ENCODE data around the gene PHACTR1. TPM values are rescaled to one million over a fixed set of nuclear protein-coding genes. Genes with fewer than 3 reads are reported as not detected.

The PHACTR1 gene
- total and polyA plus RNA-seq, 2 of the 4 experiments (the other 2 are of a cell fraction) = not detected

DNA sequence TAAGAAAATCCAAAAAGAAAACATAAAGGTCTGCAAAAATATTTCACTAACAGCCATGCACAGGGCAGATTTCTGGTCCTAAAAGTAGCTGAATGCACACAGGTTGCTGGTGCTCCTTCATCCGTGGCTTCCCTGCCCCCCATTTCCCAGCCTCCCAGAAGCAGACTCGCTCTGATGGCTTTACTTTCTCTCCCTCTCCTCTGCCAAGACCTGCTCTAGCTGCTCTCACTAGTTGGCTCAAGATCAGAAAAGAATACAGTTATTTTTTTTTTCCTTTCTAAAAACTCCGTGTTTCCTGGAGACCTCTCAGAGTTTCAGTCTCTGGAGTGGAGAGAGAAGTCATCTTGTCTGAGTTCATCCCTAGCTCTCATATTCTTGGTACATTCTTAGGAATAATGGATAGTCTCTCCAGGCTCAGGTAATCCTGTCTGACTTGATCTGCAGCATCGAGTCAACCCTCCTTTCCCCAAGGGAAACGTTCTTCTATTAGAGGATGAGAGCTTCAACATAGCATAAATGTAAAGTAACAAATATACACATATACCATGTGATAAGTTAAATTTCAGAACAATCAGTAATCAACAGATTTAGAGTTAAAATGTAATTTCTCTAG lies 397.5 kb downstream of the PHACTR1 start:
- Histone ChIP-seq H4K8ac (ENCODE audit: low read depth in 2 of 2, low read length in 2 of 2) (no peak overlapping the region), H2BK15ac (ENCODE audit: low read depth, low read length) (no peak overlapping the region), H3K4me3 (ENCODE audit: insufficient read depth, low read depth, low read length) (no peak overlapping the region), H3K4ac (ENCODE audit: low read depth, low read length) (no peak overlapping the region), H3K27ac (ENCODE audit: insufficient read depth, low read length) (no peak overlapping the region), H3K79me1 (ENCODE audit: low read depth in 1 of 2, low read length in 2 of 2) (no peaks in the 10 kb centered on the region), H2AK5ac (ENCODE audit: low read depth, low read length) (no peak overlapping the region), H2BK5ac (ENCODE audit: low read depth, low read length, poor library complexity, severe bottlenecking) (no peak overlapping the region), H3K18ac (ENCODE audit: low read depth, low read length) (no peak overlapping the region), H2AK9ac (replicated peaks; ENCODE audit: low read depth, low read length, poor library complexity) (no peak overlapping the region), H3K4me2 (ENCODE audit: low read depth, low read length) (no peak overlapping the region), H3K56ac (ENCODE audit: extremely low read depth, insufficient read depth, low read length) (no peak overlapping the region), H2AFZ (replicated peaks; ENCODE audit: low read length, poor library complexity) (no peak overlapping the region), H3K9ac (ENCODE audit: low read depth, low read length) (no peak overlapping the region), H3K14ac (replicated peaks; ENCODE audit: low read depth, low read length) (no peak overlapping the region), H3K9me3 (ENCODE audit: control insufficient read depth, insufficient read depth, low read length) (no peaks in the 10 kb centered on the region), H2BK20ac (ENCODE audit: low read depth, low read length) (no peak overlapping the region), H4K91ac (ENCODE audit: insufficient read depth, low read depth, low read length) (no peak overlapping the region), H4K5ac (ENCODE audit: low read depth, low read length) (no peak overlapping the region), H2BK120ac (ENCODE audit: low read depth, low read length) (no peak overlapping the region), H3K4me1 (ENCODE audit: control insufficient read depth, insufficient read depth, low read length) (no peaks in the 10 kb centered on the region), H4K20me1 (ENCODE audit: insufficient read depth, low read length) (no peaks in the 10 kb centered on the region), H3K27me3 (ENCODE audit: control insufficient read depth, insufficient read depth, low read length) (no peaks in the 10 kb centered on the region), H3K23ac (ENCODE audit: low read depth, low read length) (no peak overlapping the region), H3K9me1 (ENCODE audit: insufficient read depth, low read length) (no peaks in the 10 kb centered on the region), H3K36me3 (ENCODE audit: control insufficient read depth, insufficient read depth, low read length) (no peaks in the 10 kb centered on the region)
- in situ Hi-C loops (cut with MboI; ENCODE audit: low sequenced_read_pairs) (no loop called here), dilution Hi-C loops (cut with HindIII; ENCODE audit: low sequenced_read_pairs, unreplicated experiment) (no loop called here), intact Hi-C loops (cut with micrococcal nuclease) (no loop called here)
- DNase-seq (no peak), ATAC-seq (ENCODE audit: low read depth) (no peak)
- CTCF ChIA-PET = no interaction called here
- WGBS, 2 experiments (ENCODE audit: extremely low coverage in 2 of 2, insufficient read length in 1 of 2) = 20% methylated on average over 1 of the region's 5 CpGs; no CpG with 5 or more reads in 1 of the 2 experiments
- POLR2A ChIA-PET (ENCODE audit: unreplicated experiment) = no interaction called here
- BruUV-seq (replicated peaks) = no TSS peak
- no peak for TF ChIP-seq USF2 (IDR thresholded peaks at IDR 0.05; ENCODE audit: low read depth, low read length)
- TF ChIP-seq SMC3 (IDR thresholded peaks at IDR 0.05; ENCODE audit: low read depth, low read length) = no peak
- TF ChIP-seq CEBPB (IDR thresholded peaks at IDR 0.05; ENCODE audit: low read depth, low read length) = no peak
- TF ChIP-seq POLR2A (IDR thresholded peaks at IDR 0.05; ENCODE audit: low read depth, low read length) = no peak
- TF ChIP-seq RAD21 (IDR thresholded peaks at IDR 0.05; ENCODE audit: low read length) = no peak
- no peak for TF ChIP-seq FOS (IDR thresholded peaks at IDR 0.05; ENCODE audit: low read depth, low read length)
- TF ChIP-seq MAZ (IDR thresholded peaks at IDR 0.05; ENCODE audit: borderline replicate concordance, low read depth, low read length) = no peak
- TF ChIP-seq, protein P1, sequence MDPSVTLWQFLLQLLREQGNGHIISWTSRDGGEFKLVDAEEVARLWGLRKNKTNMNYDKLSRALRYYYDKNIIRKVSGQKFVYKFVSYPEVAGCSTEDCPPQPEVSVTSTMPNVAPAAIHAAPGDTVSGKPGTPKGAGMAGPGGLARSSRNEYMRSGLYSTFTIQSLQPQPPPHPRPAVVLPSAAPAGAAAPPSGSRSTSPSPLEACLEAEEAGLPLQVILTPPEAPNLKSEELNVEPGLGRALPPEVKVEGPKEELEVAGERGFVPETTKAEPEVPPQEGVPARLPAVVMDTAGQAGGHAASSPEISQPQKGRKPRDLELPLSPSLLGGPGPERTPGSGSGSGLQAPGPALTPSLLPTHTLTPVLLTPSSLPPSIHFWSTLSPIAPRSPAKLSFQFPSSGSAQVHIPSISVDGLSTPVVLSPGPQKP (IDR thresholded peaks at IDR 0.05; ENCODE audit: borderline replicate concordance, low read depth, low read length) = no peak
- TF ChIP-seq CHD1 (IDR thresholded peaks at IDR 0.05; ENCODE audit: low read depth, low read length) = no peak
- TF ChIP-seq MAFK (IDR thresholded peaks at IDR 0.05; ENCODE audit: low read depth, low read length) = no peak
- no peak for TF ChIP-seq RCOR1 (IDR thresholded peaks at IDR 0.05; ENCODE audit: insufficient replicate concordance, low read length)
- TF ChIP-seq BHLHE40 (IDR thresholded peaks at IDR 0.05; ENCODE audit: low read depth, low read length) = no peak
- TF ChIP-seq MXI1 (IDR thresholded peaks at IDR 0.05; ENCODE audit: borderline replicate concordance, low read depth, low read length) = no peak
- TF ChIP-seq CTCF (conservative IDR thresholded peaks at IDR 0.05; ENCODE audit: low read depth, low read length) = no peak
- TF ChIP-seq RFX5 (IDR thresholded peaks at IDR 0.05; ENCODE audit: low read depth, low read length) = no peak
